Glutamatergic neuron (in vitro differentiated cells): Measurements from ENCODE around the gene PEDS1. TPM values are rescaled to one million over a fixed set of nuclear protein-coding genes. Genes with fewer than 3 reads are reported as not detected.

ENCODE experiments used
- DNase-seq: peaks from one replicate; pipeline ENCODE4 v3.0.0; 2022
- H3K27ac Mint-ChIP-seq: one replicate; pipeline ENCODE4 v1.8.0; 2020; ENCODE audit warnings: mild to moderate bottlenecking, mixed read lengths, inconsistent platforms; ENCODE audit not compliant: unreplicated experiment
- H3K27me3 Mint-ChIP-seq: one replicate; pipeline ENCODE4 v1.8.0; 2020; ENCODE audit warnings: mild to moderate bottlenecking, moderate library complexity, mixed read lengths, inconsistent platforms; ENCODE audit not compliant: unreplicated experiment
- H3K36me3 Mint-ChIP-seq: one replicate; pipeline ENCODE4 v1.8.0; 2020; ENCODE audit warnings: mild to moderate bottlenecking, mixed read lengths, inconsistent platforms; ENCODE audit not compliant: unreplicated experiment
- H3K4me1 Mint-ChIP-seq: one replicate; pipeline ENCODE4 v1.8.0; 2020; ENCODE audit warnings: mild to moderate bottlenecking, low read depth, mixed read lengths, inconsistent platforms; ENCODE audit not compliant: unreplicated experiment
- H3K4me3 Mint-ChIP-seq: one replicate; pipeline ENCODE4 v1.8.0; 2020; ENCODE audit warnings: mild to moderate bottlenecking, mixed read lengths, inconsistent platforms; ENCODE audit not compliant: unreplicated experiment
- H3K9me3 Mint-ChIP-seq: one replicate; pipeline ENCODE4 v1.8.0; 2020; ENCODE audit warnings: mild to moderate bottlenecking, moderate library complexity, mixed read lengths, inconsistent platforms; ENCODE audit not compliant: unreplicated experiment
- total RNA-seq: library from RNA; stranded (reverse); fragmentation: NEBNext Ultra II Directional; extraction: Animal tissue kit (Norgen Biotek cat#: 25700); gene quantifications from one replicate; pipeline ENCODE4 v1.2.1, GENCODE V29; 2021; ENCODE audit not compliant: unreplicated experiment
- TF ChIP-seq, protein P1 (sequence below): fragments of 200-600 bp; sonication (generic); IDR thresholded peaks from one replicate; pipeline ENCODE4 v1.5.0; 2021; ENCODE audit not compliant: partially characterized antibody, unreplicated experiment

Gene PEDS1
- total RNA-seq, 1 donor from 2014 or later: 29.3 TPM

DNA sequence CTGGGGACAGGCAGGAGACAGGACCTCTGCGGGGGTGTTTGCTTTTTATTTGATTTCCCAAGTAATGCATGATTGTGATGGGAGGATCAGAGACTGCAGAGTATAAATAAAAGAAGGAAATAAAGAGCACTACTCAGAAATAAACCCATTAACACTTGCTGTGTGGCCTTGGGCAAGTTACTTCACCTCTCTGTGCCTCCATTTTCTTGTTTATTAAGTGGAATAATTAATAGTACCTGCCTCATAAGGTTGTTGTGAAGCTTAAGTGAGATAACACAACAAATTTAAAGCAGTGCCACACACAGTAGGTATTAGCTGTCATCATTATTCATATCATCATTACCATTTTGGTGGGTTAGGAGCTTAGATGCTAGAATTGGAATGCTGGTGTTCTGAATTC lies 45.2 kb upstream of the PEDS1 start:
- TF ChIP-seq, protein P1, sequence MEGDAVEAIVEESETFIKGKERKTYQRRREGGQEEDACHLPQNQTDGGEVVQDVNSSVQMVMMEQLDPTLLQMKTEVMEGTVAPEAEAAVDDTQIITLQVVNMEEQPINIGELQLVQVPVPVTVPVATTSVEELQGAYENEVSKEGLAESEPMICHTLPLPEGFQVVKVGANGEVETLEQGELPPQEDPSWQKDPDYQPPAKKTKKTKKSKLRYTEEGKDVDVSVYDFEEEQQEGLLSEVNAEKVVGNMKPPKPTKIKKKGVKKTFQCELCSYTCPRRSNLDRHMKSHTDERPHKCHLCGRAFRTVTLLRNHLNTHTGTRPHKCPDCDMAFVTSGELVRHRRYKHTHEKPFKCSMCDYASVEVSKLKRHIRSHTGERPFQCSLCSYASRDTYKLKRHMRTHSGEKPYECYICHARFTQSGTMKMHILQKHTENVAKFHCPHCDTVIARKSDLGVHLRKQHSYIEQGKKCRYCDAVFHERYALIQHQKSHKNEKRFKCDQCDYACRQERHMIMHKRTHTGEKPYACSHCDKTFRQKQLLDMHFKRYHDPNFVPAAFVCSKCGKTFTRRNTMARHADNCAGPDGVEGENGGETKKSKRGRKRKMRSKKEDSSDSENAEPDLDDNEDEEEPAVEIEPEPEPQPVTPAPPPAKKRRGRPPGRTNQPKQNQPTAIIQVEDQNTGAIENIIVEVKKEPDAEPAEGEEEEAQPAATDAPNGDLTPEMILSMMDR: no peak
- Mint-ChIP-seq H3K4me3 (no peak overlapping the region), H3K27me3 (peaks cover 2% of the 10 kb centered on the region), H3K36me3 (peaks cover 6% of the 10 kb centered on the region), H3K4me1 (peaks cover 3% of the 10 kb centered on the region), H3K9me3 (peaks cover 10% of the 10 kb centered on the region), H3K27ac (no peak overlapping the region)
- DNase-seq: no peak

DNA sequence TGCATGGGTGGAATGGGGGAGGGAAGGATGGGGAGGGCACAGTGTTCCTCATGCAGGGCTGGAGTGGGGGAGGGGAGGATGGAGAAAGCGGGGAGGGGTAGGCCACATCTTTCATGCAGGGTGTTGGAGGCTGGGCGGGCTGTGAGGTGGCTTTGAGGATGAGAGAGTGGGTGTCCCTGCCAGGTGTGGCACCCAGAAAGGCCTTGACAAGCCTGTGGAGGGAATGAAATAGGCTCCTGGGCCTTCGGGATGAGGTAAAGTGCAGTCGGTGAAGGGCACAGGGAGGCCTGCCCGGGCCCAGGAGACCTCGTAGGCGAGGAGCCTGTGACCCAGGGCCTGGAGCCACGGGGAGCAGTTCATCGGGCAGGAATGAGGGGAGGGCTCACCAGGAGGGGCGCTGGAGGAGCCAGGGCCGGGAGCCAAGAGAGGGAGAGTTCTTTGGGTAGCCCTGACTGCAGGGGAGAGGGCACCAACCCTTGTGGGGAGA lies 44.7 kb upstream of the PEDS1 start:
- peaks cover under 1% of the 10 kb centered on the region for H3K36me3 Mint-ChIP-seq
- H3K9me3 Mint-ChIP-seq: peaks cover 7% of the 10 kb centered on the region

DNA sequence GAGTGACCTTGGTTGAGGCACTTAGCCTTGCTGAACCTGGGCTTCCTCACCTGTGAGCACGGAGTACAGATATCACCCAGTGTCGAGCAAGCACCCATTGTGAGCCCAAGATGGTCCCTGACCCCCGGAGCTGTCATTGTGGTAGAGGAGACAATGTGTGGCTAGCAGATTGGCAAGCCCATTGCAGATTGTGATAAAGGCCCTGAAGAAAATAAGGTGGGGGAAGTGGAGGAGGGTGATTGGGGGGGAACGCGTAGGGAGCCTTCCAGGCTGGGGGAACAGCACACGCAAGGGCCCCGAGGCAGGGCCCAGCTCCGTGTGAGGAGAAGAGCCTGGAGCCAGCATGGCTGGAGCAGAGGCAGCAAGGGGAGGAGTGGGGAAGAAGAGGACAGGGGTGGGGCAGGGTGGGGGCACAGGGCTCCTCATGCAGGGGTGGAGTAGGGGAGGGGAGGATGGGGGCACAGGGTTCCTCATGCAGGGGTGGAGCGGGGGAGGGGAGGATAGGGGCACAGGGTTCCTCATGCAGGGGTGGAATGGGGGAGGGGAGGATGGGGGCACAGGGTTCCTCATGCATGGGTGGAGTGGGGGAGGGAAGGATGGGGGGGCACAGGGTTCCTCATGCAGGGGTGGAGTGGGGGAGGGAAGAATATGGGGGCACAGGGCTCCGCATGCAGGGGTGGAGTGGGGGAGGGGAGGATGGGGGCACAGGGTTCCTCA lies 44.1 kb upstream of the PEDS1 start:
- DNase-seq: no peak
- Mint-ChIP-seq H3K36me3 (no peaks in the 10 kb centered on the region), H3K9me3 (peaks cover 8% of the 10 kb centered on the region), H3K27ac (no peak overlapping the region), H3K4me1 (peaks cover 5% of the 10 kb centered on the region), H3K27me3 (peaks cover 5% of the 10 kb centered on the region), H3K4me3 (no peak overlapping the region)
- TF ChIP-seq, protein P1: no peak

More for the DNA sequence above, 44.7 kb upstream of the PEDS1 start:
- H3K27ac Mint-ChIP-seq: no peak overlapping the region
- TF ChIP-seq, protein P1: no peak
- H3K27me3 Mint-ChIP-seq: peaks cover 2% of the 10 kb centered on the region
- peaks cover 3% of the 10 kb centered on the region for H3K4me1 Mint-ChIP-seq
- DNase-seq: no peak
- H3K4me3 Mint-ChIP-seq: no peak overlapping the region

DNA sequence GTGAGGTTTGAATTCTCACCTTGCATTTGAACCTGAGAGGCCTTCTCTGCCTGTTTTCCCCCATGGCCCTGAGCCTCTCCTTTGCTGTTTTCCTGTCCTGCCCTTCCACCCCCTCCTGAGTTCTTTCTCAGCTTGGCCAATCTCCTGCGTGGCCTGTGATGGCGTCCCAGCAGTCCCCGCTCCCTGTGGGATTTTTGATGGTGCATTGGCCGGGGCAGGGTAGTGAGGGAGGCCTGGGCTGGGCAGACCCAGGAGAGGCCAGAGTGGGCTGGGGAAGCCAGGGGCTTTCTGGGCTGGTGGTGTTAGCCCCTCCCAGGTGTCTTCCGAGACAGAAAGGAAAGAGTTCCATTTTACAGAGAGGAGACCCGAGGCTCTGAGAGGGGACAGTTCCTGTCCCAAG lies 43.4 kb upstream of the PEDS1 start:
- Mint-ChIP-seq H3K4me1 (peaks cover 9% of the 10 kb centered on the region), H3K36me3 (no peaks in the 10 kb centered on the region), H3K27ac (no peak overlapping the region), H3K27me3 (peaks cover 5% of the 10 kb centered on the region), H3K9me3 (peaks cover 13% of the 10 kb centered on the region), H3K4me3 (no peak overlapping the region)
- DNase-seq: no peak
- TF ChIP-seq, protein P1: no peak

DNA sequence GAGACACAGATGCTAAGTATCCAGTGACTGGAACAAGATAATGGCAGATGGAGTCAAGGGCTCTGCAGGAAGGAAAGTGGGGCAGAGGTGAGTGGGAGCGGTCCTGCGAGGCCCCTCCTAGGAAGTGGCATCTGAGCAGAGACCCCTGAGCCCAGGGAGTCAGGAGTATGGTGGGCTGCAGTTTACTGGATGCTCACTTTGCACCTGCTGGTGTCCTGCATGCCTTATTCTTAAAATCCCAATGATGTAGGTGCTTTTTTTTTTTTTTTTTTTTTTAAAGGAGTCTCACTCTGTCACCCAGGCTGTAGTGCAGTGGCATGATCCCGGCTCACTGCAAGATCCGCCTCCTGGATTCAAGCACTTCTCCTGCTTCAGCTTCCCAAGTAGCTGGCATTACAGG lies 42.7 kb upstream of the PEDS1 start:
- H3K27ac Mint-ChIP-seq: no peak overlapping the region
- no peak for DNase-seq
- peaks cover 9% of the 10 kb centered on the region for H3K4me1 Mint-ChIP-seq

More for the DNA sequence above, 42.7 kb upstream of the PEDS1 start:
- Mint-ChIP-seq H3K4me3 (no peak overlapping the region), H3K36me3 (no peaks in the 10 kb centered on the region), H3K9me3 (peaks cover 13% of the 10 kb centered on the region), H3K27me3 (peaks cover 5% of the 10 kb centered on the region)
- TF ChIP-seq, protein P1: no peak
